Activated T-helper 2 cell treated with anti-CD3 and anti-CD28 coated beads, Interferon-gamma antibody, Interleukin-2, Interleukin-4, amounts not matched to agents 10 μg/mL and 5 μg/mL and 100 μg/mL, durations not matched to agents 14 hours and 24 hours and 36 hours (primary cell): ENCODE results near the gene ADCY4. TPM values are rescaled to one million over a fixed set of nuclear protein-coding genes. Genes with fewer than 3 reads are reported as not detected.
"Not testable (repeated sequence)": the region's sequence is repeated elsewhere in the genome, so short reads cannot be mapped to it uniquely, and the experiment has no call there.

Source experiments
- DNase-seq: peaks from one replicate; pipeline ENCODE4 v3.0.0; 2021; ENCODE audit warnings: low spot score
- H3K27ac Mint-ChIP-seq: one replicate; pipeline ENCODE4 v1.8.0; 2021; ENCODE audit warnings: mixed read lengths
- H3K27me3 Mint-ChIP-seq: one replicate; pipeline ENCODE4 v1.8.0; 2021; ENCODE audit warnings: low read depth, mixed read lengths
- H3K36me3 Mint-ChIP-seq: one replicate; pipeline ENCODE4 v1.8.0; 2021; ENCODE audit warnings: low read depth, mixed read lengths
- H3K4me1 Mint-ChIP-seq: one replicate; pipeline ENCODE4 v1.8.0; 2021; ENCODE audit warnings: low read depth, mixed read lengths
- H3K4me3 Mint-ChIP-seq: one replicate; pipeline ENCODE4 v1.8.0; 2021; ENCODE audit warnings: low read depth, mild to moderate bottlenecking, moderate library complexity, mixed read lengths
- H3K9me3 Mint-ChIP-seq: one replicate; pipeline ENCODE4 v1.8.0; 2021; ENCODE audit warnings: mixed read lengths
- intact Hi-C: fragments of 100-400 bp; cut with micrococcal nuclease; formaldehyde crosslinking; loops from one replicate; pipeline ENCODE4 v1.15.1; 2023
- total RNA-seq: library from RNA; stranded (reverse); gene quantifications from 2 replicates; pipeline ENCODE4 v1.2.3, GENCODE V29; 2022

Gene ADCY4
- total RNA-seq, 1 donor from 2014 or later = 1.5 TPM

GRCh38 chr14:24363401-24363800, 28.5 kb upstream of the ADCY4 start:
- Mint-ChIP-seq H3K27ac (no peak overlapping the region), H3K9me3 (no peaks in the 10 kb centered on the region), H3K4me1 (peaks cover 11% of the 10 kb centered on the region), H3K36me3 (no peaks in the 10 kb centered on the region), H3K4me3 (no peak overlapping the region), H3K27me3 (peaks cover 56% of the 10 kb centered on the region)
- intact Hi-C loops = no loop called here
- no peak for DNase-seq

- no peak overlapping the region for H3K4me3 Mint-ChIP-seq
- intact Hi-C loops = no loop called here
- no peaks in the 10 kb centered on the region for H3K36me3 Mint-ChIP-seq
- peaks cover 48% of the 10 kb centered on the region for H3K27me3 Mint-ChIP-seq
- no peak for DNase-seq
- no peaks in the 10 kb centered on the region for H3K9me3 Mint-ChIP-seq
- H3K4me1 Mint-ChIP-seq = peaks cover 6% of the 10 kb centered on the region
- H3K27ac Mint-ChIP-seq = no peak overlapping the region
Observed at GRCh38 chr14:24362241-24362960, 27.5 kb upstream of the ADCY4 start.

GRCh38 chr14:24361326-24361725, 26.5 kb upstream of the ADCY4 start:
- no peak overlapping the region for H3K27ac Mint-ChIP-seq
- H3K4me3 Mint-ChIP-seq = no peak overlapping the region
- no peaks in the 10 kb centered on the region for H3K36me3 Mint-ChIP-seq
- no peak for DNase-seq
- intact Hi-C loops = no loop called here
- H3K4me1 Mint-ChIP-seq = peaks cover 5% of the 10 kb centered on the region
- H3K9me3 Mint-ChIP-seq = no peaks in the 10 kb centered on the region
- H3K27me3 Mint-ChIP-seq = peaks cover 41% of the 10 kb centered on the region

GRCh38 chr14:24360281-24360680, 25.4 kb upstream of the ADCY4 start:
- no peak for DNase-seq
- no peak overlapping the region for H3K27ac Mint-ChIP-seq
- intact Hi-C loops = no loop called here
- H3K4me3 Mint-ChIP-seq = no peak overlapping the region
- H3K4me1 Mint-ChIP-seq = no peaks in the 10 kb centered on the region
- no peaks in the 10 kb centered on the region for H3K36me3 Mint-ChIP-seq
- peaks cover 32% of the 10 kb centered on the region for H3K27me3 Mint-ChIP-seq
- no peaks in the 10 kb centered on the region for H3K9me3 Mint-ChIP-seq

GRCh38 chr14:24356208-24356607, 21.3 kb upstream of the ADCY4 start:
- H3K36me3 Mint-ChIP-seq = no peaks in the 10 kb centered on the region
- peaks cover 33% of the 10 kb centered on the region for H3K27me3 Mint-ChIP-seq
- peaks cover 2% of the 10 kb centered on the region for H3K4me1 Mint-ChIP-seq
- no peaks in the 10 kb centered on the region for H3K9me3 Mint-ChIP-seq
- DNase-seq = no peak
- H3K27ac Mint-ChIP-seq = no peak overlapping the region
- intact Hi-C loops = no loop called here
- no peak overlapping the region for H3K4me3 Mint-ChIP-seq

- Mint-ChIP-seq H3K9me3 (no peaks in the 10 kb centered on the region), H3K36me3 (no peaks in the 10 kb centered on the region), H3K27ac (no peak overlapping the region), H3K4me3 (no peak overlapping the region), H3K4me1 (peaks cover 2% of the 10 kb centered on the region), H3K27me3 (peaks cover 36% of the 10 kb centered on the region)
- no peak for DNase-seq
- intact Hi-C loops = no loop called here
Observed at GRCh38 chr14:24355009-24355408, 20.1 kb upstream of the ADCY4 start.

- intact Hi-C loops = not testable (repeated sequence)
Observed at GRCh38 chr14:24354482-24354825, 19.6 kb upstream of the ADCY4 start.

GRCh38 chr14:24353559-24354481, 18.9 kb upstream of the ADCY4 start:
- no peak for DNase-seq
- Mint-ChIP-seq H3K9me3 (no peaks in the 10 kb centered on the region), H3K27ac (no peak overlapping the region), H3K27me3 (peaks cover 44% of the 10 kb centered on the region), H3K36me3 (no peaks in the 10 kb centered on the region), H3K4me3 (no peak overlapping the region), H3K4me1 (peaks cover 2% of the 10 kb centered on the region)
- intact Hi-C loops = no loop called here

More at GRCh38 chr14:24354482-24354825, 19.6 kb upstream of the ADCY4 start:
- not testable (repeated sequence) for DNase-seq, H3K36me3 Mint-ChIP-seq, H3K4me3 Mint-ChIP-seq, H3K9me3 Mint-ChIP-seq, H3K27ac Mint-ChIP-seq, H3K4me1 Mint-ChIP-seq
- H3K27me3 Mint-ChIP-seq = peaks cover 38% of the 10 kb centered on the region

GRCh38 chr14:24351517-24351916, 16.6 kb upstream of the ADCY4 start:
- no peak for DNase-seq
- peaks cover 53% of the 10 kb centered on the region for H3K27me3 Mint-ChIP-seq
- H3K4me3 Mint-ChIP-seq = no peak overlapping the region
- no peaks in the 10 kb centered on the region for H3K36me3 Mint-ChIP-seq
- no peaks in the 10 kb centered on the region for H3K9me3 Mint-ChIP-seq
- H3K27ac Mint-ChIP-seq = no peak overlapping the region
- peaks cover 2% of the 10 kb centered on the region for H3K4me1 Mint-ChIP-seq
- intact Hi-C loops = no loop called here

GRCh38 chr14:24349742-24350141, 14.9 kb upstream of the ADCY4 start:
- Mint-ChIP-seq H3K4me1 (peaks cover 2% of the 10 kb centered on the region), H3K27me3 (peaks cover 55% of the 10 kb centered on the region), H3K36me3 (no peaks in the 10 kb centered on the region), H3K27ac (no peak overlapping the region), H3K4me3 (no peak overlapping the region), H3K9me3 (no peaks in the 10 kb centered on the region)
- no peak for DNase-seq
- intact Hi-C loops = no loop called here

GRCh38 chr14:24348186-24348585, 13.3 kb upstream of the ADCY4 start:
- H3K4me1 Mint-ChIP-seq = no peaks in the 10 kb centered on the region

GRCh38 chr14:24347134-24347533, 12.3 kb upstream of the ADCY4 start:
- Mint-ChIP-seq H3K27me3 (peaks cover 55% of the 10 kb centered on the region), H3K4me1 (no peaks in the 10 kb centered on the region), H3K36me3 (no peaks in the 10 kb centered on the region), H3K9me3 (no peaks in the 10 kb centered on the region), H3K4me3 (no peak overlapping the region), H3K27ac (no peak overlapping the region)
- intact Hi-C loops = no loop called here
- DNase-seq = no peak

More at GRCh38 chr14:24348186-24348585, 13.3 kb upstream of the ADCY4 start:
- Mint-ChIP-seq H3K27ac (no peak overlapping the region), H3K36me3 (no peaks in the 10 kb centered on the region), H3K4me3 (no peak overlapping the region), H3K9me3 (no peaks in the 10 kb centered on the region), H3K27me3 (peaks cover 56% of the 10 kb centered on the region)
- intact Hi-C loops = no loop called here
- no peak for DNase-seq
